NB4 (cell line): ENCODE data around the gene ITPR2.
"Not testable (repeated sequence)": the region's sequence is repeated elsewhere in the genome, so short reads cannot be mapped to it uniquely, and the experiment has no call there.

Source experiments
- CTCF ChIP-seq: IDR thresholded peaks from one replicate; pipeline ENCODE4 v1.5.1; 2012; ENCODE audit warnings: low read depth, low read length
- POLR2A ChIP-seq: IDR thresholded peaks from 2 replicates; pipeline ENCODE4 v1.6.1; 2011; ENCODE audit warnings: mild to moderate bottlenecking; ENCODE audit not compliant: insufficient read length; ENCODE audit errors: extremely low read depth

- TF ChIP-seq CTCF, POLR2A: not testable (repeated sequence)
Measured at GRCh38 chr12:26775991-26776390, 57.0 kb downstream of the ITPR2 start.
